Measurements from ENCODE around the gene HIRIP3.

The HIRIP3 gene

DNA sequence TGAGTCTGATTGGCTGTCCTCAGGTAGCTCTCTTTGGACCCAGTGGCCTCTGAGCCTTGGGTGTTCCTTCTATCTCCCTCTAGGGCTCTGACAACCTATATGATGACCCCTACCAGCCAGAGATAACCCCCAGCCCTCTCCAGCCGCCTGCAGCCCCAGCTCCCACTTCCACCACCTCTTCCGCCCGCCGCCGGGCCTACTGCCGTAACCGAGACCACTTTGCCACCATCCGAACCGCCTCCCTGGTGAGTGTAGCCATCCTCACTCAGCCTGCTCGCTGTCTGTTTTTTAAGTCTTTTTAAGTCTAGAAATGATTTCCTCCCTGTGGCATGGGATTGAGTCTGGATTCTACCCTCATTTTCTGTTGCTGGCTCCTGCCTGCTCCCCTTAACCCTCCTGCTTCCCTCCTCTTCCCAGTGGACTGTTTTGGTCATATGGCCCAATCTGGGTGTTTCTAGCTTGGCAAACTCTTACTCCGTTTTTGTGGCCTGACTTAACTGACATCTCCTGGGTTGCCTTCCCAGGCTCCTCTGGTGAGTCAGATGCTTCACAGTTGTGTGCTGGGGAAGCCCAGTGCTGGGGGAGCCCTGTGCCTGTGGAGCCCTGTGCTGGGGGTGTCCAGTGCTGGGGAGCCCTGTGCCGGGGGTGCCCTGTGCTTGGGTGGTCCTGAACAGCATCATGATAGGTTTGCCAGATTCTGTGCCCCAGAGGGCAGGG, 11.8 kb downstream of the HIRIP3 start:
- DNase-seq (ENCODE audit: low read depth): no peak

DNA sequence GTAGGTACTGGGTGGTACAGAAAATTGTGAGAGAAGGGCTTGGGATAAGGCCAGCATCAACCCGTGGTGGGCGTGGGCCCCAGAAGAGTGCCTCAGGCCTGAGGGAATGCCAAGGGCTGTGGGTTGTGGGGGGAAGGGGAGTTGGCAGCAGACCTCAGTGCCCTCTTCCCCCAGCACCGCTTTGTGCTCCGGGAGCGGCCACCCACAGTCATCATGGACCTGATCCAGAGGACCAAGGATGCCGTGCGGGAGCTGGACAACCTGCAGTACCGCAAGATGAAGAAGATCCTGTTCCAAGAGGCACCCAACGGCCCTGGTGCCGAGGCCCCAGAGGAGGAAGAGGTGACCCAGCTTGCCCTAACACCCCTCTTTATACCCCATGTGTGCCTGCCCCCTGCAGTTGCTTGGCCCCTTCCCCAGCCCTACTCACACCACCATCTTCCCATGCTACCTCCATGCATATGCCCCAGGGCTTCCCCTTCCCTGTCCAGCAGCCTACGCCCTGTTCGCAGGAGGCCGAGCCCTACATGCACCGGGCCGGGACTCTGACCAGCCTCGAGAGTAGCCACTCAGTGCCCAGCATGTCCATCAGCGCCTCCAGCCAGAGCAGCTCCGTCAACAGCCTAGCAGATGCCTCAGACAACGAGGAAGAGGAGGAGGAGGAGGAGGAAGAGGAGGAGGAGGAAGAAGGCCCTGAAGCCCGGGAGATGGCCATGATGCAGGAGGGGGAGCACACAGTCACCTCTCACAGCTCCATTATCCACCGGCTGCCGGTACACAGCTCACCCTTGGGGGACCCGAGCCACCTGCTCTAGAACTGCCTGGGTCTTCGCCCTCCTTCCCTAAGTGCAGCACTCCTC, 12.6 kb downstream of the HIRIP3 start:
- no peak for DNase-seq (ENCODE audit: low read depth)

DNA sequence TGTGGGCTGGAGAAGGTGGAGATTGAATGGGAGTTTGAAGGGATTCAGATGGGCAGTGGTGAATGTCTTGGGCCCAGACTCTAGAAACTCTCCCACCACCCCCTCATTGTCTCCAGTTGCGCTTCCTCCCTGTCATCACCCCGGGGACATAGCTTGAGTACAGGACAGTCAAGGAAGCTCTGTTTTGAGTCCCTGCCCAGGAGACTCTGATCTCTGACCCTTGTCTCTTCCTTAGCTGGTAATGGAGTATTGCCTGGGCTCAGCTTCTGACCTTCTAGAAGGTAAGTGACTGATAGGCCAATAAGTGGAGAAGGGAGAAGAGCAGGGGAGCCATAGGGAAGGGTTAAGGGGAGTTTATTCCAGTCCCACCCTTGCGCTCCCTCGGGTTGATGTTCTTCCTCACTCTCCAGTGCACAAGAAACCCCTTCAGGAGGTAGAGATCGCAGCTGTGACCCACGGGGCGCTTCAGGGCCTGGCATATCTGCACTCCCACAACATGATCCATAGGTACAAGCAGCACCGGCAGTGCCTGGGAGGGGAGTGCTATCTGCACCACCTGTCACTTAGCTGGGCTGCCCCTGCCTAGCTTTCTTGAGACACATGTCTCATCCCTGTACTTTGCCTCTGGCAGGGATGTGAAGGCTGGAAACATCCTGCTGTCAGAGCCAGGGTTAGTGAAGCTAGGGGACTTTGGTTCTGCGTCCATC, 16.7 kb downstream of the HIRIP3 start:
- no peak for DNase-seq (ENCODE audit: low read depth)

DNA sequence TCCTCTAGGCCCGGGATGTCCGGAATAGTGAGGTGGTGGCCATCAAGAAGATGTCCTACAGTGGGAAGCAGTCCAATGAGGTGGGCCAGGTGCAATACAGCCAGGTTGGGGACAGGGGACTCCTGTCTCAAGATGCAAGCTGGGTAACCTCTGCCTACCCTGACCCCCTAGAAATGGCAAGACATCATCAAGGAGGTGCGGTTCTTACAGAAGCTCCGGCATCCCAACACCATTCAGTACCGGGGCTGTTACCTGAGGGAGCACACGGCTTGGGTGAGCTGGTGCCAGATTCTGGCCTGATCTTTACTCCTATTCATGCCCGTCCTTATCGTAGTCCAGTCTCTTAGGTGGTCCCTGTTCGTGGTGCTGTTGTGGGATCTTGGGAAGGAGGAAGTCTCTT, 17.3 kb downstream of the HIRIP3 start:
- no peak for DNase-seq (ENCODE audit: low read depth)

DNA sequence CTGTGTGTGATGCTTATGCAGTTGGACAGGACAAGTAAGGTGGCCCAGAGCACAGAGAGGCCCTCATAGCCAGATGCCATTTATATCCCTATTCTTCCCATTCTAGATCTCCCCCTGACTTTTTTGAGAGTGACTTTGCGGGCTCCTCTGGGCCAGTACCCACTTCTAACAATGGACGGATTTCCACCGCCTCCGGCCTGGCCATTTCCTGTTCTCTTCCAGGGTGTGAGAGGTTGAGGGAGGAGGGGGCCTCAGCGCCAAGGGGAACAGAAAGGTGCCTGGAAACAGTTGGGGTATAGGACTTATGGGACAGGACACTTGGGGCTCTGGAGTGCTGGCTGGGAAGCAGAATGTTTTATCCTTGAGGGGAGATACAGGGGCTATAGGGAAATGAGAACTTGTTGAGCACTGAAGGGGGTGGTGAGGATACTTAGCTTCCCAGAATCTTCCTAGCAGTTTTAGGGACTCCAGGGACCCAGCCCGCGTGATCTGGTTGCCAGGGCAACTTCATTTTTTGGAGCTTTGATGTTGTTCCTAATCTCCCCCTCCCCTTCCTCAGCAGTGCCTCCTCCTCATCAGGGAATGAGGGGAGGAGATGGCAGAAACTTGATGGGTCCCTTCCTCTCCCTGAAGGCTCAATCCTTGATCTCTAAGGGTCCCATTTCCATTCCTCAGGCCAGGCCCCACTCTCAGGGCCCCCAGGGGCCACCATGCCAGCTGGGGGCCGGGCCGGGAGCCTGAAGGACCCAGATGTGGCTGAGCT, 18.2 kb downstream of the HIRIP3 start:
- DNase-seq (ENCODE audit: low read depth): no peak

DNA sequence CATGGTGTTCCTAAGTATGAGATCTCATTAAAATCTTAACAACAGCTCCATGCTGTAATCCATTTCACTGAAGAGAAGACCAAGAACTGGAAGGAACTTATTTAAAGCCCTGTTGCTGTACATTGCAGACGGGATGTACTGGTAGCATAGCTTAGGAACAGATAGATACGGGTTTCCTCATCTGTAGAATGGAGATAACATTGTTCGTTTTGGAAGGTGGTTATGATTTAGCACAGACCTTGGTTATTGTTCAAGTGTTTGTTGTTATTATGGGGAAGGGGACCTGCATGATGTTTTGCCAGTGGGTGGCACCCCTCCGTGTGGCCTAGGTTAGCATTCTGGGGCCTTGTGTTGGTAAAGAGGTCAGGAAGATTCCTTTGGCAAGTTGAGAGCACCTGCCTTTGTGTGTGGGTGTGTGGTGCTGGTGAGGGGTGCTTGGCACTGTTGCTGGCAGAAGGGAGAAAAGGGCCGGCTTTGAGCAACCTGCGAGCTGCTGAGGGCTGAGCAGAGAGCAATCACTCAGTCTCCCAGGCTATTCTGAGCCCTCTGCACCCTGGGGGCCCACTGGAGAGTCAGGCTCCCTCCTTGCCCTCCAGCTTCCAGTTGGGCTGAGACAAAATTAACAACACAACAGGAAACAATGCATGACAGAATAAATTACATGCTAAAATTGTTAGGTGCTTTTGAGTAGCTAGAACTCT, 19.5 kb downstream of the HIRIP3 start:
- no peak for DNase-seq (ENCODE audit: low read depth)

DNA sequence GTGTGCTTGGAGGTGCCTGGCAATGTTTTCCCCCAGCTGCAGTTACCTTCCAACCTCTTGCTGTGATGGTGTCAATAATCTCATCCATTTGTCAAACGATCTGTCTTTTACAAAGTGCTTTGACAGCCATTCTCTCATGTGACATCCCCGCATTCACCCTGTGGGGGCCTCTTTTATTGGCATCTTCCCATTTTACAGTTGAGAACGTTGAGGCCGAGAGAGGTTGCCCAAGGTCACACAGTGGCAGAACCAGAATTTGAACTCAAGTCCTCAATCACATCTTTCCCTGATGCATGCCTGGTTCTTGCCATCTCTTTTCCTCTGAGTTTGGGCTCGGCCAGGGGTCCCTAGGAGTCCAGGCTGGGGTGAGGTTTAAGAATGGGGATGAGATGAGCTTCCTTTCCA, 20.3 kb downstream of the HIRIP3 start:
- DNase-seq (ENCODE audit: low read depth): no peak

DNA sequence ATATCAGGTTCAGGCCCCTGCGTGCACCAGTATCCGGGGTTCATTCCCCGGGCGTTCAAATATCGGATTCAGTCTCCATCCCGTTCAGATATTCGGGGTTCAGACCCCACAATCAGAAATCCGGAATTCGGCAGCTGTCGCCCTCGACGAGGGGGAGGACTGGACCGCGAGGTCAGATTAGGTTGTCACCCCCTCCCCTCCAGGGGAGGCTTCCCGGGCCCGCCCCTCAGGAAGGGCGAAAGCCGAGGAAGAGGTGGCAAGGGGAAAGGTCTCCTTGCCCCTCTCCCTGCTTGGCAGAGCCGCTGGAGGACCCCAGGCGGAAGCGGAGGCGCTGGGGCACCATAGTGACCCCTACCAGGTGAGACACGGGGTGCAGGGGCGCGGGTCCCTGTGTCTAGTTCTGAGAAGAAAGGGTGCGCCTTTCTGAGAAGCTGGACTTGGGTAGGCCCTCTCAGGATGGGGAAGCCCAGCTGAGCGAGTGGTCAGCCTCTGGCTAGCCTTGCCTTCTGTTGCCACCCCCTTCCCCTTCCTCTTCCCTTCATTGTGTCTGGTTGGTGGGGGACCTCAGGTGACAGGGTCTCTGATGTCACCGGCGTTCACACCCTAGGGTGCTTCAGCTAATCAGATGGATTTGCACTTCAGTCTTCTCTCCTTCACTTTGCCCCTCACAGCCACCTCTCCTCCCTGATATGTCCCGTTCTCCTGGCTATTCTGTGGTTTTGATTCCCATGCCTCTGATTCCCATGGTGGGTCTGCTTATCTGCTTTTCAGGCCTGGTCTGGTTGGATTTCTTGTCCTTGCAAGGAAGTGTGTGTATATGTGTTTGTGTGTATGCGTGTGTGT, 20.9 kb downstream of the HIRIP3 start:
- no peak for DNase-seq (ENCODE audit: low read depth)

DNA sequence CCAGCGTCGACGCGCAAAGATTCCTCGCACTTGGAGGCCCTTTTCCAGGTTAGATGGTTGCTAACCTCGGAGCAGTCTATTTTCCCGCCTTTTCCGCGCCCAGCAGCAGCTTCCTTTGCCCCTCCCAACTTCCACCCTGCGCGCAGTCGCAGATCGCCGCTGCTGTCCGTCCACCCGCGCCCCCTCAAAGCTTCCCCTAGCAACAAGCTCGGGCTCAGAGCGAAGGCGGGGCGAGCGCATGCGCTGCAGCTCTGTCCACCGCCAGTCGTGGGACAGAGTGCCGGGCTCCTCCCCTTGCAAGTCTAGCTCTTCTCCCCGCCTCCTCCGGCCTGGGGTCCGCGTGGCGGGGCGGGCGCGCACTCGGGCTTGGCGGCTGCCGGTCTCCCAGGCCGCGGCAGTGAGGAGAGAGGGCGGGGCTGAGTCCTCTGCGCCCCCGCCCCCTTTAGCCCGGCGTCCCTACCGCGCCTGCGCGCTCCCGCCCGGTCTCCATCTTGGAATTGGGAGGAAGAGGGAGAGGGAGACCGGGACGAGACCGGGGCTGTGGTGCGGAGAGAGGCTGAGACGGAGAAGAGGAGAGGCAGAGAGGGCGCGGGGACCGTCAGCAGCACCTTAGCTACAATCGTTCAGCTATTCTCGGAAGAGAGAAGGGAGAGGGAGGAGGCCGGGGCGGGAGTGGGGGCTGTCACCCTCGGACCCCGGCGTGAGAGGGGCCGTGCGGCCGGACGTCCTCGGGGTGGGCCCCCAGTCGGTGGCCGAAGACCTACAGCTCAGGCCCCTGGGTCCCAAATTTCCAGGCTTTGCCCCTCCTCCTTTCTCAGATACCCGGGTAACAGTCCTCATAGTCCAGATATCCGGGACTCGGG, 21.8 kb downstream of the HIRIP3 start, which contains the start of gene TAOK2:
TSS of gene TAOK2 (plus strand) at position 485 of the 863 bp plus-strand sequence. CDS start 3,905 bp downstream, outside the sequence.
- peak; percentile 97 for DNase-seq (ENCODE audit: low read depth)

DNA sequence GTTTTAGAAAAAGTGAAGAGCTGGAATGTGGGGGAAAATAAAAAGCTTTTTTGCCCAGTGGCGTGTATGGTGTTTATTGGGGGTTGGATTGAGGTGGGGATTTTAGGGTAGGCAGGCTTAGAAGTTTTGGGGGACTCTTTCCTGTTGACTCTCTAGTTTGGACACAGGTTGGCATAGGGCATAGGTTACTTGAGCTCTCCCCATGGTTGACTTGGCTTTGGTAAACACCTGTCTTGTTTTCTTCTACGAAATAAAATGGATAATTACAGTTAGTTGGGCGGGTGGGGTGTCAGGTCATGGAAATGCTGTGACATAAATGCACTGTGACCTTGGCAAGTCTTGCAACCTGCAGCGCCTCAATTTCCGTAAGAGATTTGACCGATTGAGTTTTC, 22.4 kb downstream of the HIRIP3 start:
- DNase-seq (ENCODE audit: low read depth): no peak

DNA sequence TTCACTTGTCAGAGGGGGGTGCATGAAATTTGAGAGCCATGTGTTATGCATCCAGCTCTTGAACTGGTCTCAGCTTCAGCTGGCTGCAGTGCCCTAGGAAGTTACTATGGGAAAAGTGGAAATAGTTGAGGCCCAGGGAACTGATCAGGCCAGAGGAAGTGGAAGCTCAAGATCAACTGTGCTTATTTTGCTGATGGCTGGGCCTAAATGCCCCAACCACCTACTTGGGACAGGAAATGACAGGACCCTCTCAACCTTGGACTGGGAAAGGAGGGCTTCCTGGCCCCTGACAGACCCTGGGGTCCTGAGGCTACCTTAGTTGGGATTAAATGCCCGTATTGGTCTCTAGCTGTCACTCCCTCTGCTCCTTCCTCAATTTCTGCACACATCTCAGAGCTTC, 22.9 kb downstream of the HIRIP3 start:
- no peak for DNase-seq (ENCODE audit: low read depth)

DNA sequence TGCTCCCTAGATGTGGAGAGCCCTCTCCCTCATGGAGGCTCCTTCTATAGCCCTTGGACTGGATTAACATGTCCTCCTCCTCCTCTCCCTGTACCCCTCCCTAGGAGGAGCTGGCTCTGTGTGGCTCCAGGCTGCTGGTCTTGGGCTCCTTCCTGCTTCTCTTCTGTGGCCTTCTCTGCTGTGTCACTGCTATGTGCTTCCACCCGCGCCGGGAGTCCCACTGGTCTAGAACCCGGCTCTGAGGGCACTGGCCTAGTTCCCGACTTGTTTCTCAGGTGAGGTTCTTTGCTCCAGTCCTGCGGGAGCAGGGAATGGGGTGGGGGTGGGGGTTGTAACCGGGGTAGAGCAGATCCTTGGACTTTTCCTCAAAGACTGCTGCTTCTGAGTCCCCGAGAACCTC, 24.1 kb downstream of the HIRIP3 start:
- DNase-seq (ENCODE audit: low read depth): no peak

DNA sequence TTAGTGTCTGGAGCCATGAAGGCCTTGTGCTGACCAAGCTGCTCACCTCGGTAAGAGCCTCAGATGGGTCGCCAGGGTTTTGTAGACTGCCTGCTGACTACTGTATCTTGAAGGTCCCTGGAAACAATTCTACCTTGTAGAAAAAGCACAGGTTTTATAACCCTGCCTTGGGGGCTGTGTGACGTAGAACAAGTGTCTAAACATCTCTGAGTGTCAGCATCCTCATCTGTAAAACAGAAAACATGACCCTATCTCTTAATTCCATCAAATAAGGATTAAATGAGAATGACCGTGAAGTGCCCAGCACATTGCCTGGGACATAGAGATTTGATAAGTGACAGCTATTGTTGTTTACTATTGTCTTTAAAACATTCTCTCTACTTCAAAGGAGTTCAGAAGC, 27.2 kb downstream of the HIRIP3 start:
- no peak for DNase-seq (ENCODE audit: low read depth)

DNA sequence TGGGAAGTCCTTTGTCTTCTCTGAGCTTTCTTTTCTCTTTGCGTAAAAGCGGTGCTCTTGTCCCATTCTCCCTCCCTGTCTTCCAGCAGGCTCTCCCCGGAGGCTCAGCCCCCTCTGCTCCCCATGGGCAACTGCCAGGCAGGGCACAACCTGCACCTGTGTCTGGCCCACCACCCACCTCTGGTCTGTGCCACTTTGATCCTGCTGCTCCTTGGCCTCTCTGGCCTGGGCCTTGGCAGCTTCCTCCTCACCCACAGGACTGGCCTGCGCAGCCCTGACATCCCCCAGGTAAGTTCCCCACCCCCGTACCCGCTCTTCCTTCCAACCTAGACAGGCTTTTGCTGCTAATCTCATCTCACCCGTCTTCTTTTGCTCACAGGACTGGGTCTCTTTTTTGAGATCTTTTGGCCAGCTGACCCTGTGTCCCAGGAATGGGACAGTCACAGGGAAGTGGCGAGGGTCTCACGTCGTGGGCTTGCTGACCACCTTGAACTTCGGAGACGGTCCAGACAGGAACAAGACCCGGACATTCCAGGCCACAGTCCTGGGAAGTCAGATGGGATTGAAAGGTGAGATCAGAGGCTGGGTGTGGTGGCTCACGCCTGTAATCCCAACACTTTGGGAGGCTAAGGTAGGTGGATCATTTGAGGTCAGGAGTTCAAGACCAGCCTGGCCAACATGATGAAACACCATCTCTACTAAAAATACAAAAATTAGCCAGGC, 32.2 kb downstream of the HIRIP3 start:
- DNase-seq (ENCODE audit: low read depth): no peak

DNA sequence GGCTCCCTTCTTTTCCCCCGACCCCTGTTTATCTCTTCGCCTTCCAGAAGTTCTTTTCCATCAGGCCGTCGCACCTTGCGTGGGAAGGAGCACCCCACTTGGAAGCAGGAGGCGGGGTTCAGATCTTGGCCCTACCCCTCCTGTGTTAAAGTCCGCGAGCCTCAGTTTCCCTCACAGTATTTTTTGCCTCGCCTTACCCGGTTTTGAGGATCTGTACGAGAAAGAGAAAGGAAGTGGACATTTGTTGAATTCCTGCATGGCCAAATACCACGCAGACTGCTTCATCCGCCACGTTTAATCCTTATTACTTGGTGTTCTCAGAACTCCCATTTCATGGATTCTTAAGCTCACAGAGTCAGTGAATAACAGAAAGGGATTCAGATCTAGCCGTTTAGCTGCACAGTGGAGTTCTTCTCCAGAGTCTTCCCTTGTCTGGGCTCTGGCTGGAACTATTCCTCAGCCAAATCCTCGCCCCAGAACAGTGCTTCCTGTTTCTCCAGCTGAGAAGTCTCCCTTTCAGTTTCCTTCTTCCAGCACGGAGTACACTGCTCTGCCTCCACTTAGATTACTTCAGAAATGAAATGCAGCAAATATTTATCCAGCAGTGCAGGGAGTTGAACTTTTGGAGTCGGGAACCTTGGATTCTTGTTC, 32.9 kb downstream of the HIRIP3 start:
- DNase-seq (ENCODE audit: low read depth): no peak

DNA sequence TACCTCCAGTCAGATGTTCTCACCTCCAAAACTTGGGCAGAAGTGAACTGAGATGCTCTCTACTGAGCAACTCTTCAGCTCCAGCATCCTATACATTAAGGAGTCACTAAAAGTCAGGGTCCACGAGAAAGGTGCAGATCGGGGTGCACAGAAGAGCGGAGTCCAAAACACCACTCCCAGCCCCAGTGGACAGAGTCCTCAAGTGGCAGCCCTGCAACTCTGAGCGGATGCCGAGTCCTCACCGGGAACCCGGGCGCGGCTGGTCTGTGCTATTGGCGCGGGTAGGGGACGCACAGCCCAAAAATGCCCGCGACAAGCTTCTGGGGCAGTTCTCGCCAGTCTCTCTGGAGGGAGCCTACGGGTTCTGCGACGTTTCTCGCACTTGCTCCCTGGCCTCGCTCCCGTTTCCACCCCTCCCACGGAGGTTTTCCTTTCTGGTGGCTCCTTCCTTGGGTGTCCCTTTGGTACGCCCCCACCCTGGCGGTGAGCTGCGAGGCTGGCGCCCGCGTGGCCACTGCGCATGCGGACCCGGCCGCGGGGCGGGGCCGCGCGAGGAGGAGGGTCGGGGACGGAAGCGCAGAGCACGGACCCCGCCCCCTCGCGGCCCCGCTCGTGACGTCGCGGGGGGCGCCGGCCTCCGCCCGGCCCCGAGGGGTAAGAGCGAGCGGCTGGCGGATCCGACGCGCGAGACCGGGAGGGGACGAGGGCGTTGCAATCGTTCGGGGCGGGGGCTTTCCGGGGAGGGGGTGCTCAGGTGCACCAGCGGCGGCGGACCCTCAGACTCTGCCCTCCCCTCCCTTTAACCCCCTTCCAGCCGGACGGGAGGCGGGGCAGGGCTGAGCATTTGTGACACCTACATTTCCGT, 33.7 kb downstream of the HIRIP3 start, which contains the start of gene TMEM219:
TSS of gene TMEM219 (plus strand) at position 601 of the 865 bp plus-strand sequence. CDS start 1,065 bp downstream, outside the sequence.
- DNase-seq (ENCODE audit: low read depth): peak; percentile 90

DNA sequence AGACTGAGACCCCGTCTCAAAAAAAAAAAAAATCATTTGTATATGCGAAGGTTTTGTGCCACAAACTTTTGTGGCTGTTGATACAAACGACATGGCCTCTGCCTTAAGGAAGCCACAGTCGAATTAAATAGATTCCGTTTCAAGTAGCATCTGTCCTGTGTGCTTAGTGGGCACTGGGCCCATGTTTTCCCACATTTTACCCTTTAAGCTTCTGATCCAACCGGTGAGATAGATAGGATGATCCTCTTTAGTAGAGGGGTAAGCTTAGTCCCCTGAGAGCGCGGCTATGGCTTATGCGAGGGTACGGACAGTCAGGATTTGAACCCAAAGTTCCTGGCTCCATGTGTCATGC, 34.3 kb downstream of the HIRIP3 start:
- DNase-seq (ENCODE audit: low read depth): no peak
